ENCODE measurements around the gene TSPAN9.

GRCh38 chr12:3116106-3116844, 39.1 kb downstream of the TSPAN9 start:
- no peak for TF ChIP-seq CTCF (IDR thresholded peaks at IDR 0.05)
- no peak for TF ChIP-seq POLR2A (IDR thresholded peaks at IDR 0.05)
- TF ChIP-seq EP300 (IDR thresholded peaks at IDR 0.05) = no peak
